SK-N-SH (cell line): ENCODE measurements around the gene KRT40. TPM values are rescaled to one million over a fixed set of nuclear protein-coding genes. Genes with fewer than 3 reads are reported as not detected.

Experiments
- polyA plus RNA-seq, 3 experiments: library from polyadenylated mRNA; depleted of rRNA; stranded (reverse); fragments of >200 nt; gene quantifications; 2 replicates each; pipeline ENCODE4 v1.2.3, GENCODE V29; 2012
- small RNA-seq, 7 experiments: library from RNA; depleted of rRNA; stranded (forward); fragments of <200 nt; gene quantifications; one replicate each; pipeline ENCODE3, GENCODE V24; 2012

KRT40 gene
- polyA plus RNA-seq, 1 of the 3 experiments (the other 2 are of a cell fraction): not detected

Small RNAs within 50 kb of the gene (small RNA-seq; reads per million reads assigned to genes)
- gene KRTAP3-4P: 0 reads per million in 7 experiments

Other genes with a start within 250 kb of the KRT40 start
- gene KRT25, start 229.0 kb downstream of the KRT40 start, polyA plus RNA-seq (2012; rRNA removed): not detected in 2 replicates
- not detected in 2 replicates for gene KRT26, start 212.1 kb downstream of the KRT40 start, polyA plus RNA-seq (2012; rRNA removed)
- not detected in 2 replicates for gene KRT27, start 201.8 kb downstream of the KRT40 start, polyA plus RNA-seq (2012; rRNA removed)
- not detected in 2 replicates for gene KRT28, start 184.4 kb downstream of the KRT40 start, polyA plus RNA-seq (2012; rRNA removed)
- 17.1 and 31.6 TPM in 2 replicates for gene KRT10, start 161.7 kb downstream of the KRT40 start, polyA plus RNA-seq (2012; rRNA removed)
- gene KRT12, start 117.1 kb downstream of the KRT40 start, polyA plus RNA-seq (2012; rRNA removed): not detected in 2 replicates
- gene KRT20, start 99.1 kb downstream of the KRT40 start, polyA plus RNA-seq (2012; rRNA removed): not detected in 2 replicates
- not detected in 2 replicates for gene KRT23, start 46.7 kb downstream of the KRT40 start, polyA plus RNA-seq (2012; rRNA removed)
- gene KRT39, start 17.4 kb downstream of the KRT40 start, polyA plus RNA-seq (2012; rRNA removed): not detected in 2 replicates
- not detected in 2 replicates for gene KRTAP3-3, start 9.8 kb upstream of the KRT40 start, polyA plus RNA-seq (2012; rRNA removed)
- not detected in 2 replicates for gene KRTAP3-2, start 15.6 kb upstream of the KRT40 start, polyA plus RNA-seq (2012; rRNA removed)
- not detected in 2 replicates for gene KRTAP3-1, start 24.8 kb upstream of the KRT40 start, polyA plus RNA-seq (2012; rRNA removed)
- gene KRTAP1-5, start 42.9 kb upstream of the KRT40 start, polyA plus RNA-seq (2012; rRNA removed): not detected in 2 replicates
- gene KRTAP1-4, start 45.9 kb upstream of the KRT40 start, polyA plus RNA-seq (2012; rRNA removed): not detected in 2 replicates
- not detected in 2 replicates for gene KRTAP1-3, start 50.5 kb upstream of the KRT40 start, polyA plus RNA-seq (2012; rRNA removed)
- not detected in 2 replicates for gene KRTAP1-1, start 57.1 kb upstream of the KRT40 start, polyA plus RNA-seq (2012; rRNA removed)
- gene KRTAP2-1, start 63.0 kb upstream of the KRT40 start, polyA plus RNA-seq (2012; rRNA removed): not detected in 2 replicates
- gene KRTAP2-2, start 70.9 kb upstream of the KRT40 start, polyA plus RNA-seq (2012; rRNA removed): not detected in 2 replicates
- gene KRTAP2-3, start 75.8 kb upstream of the KRT40 start, polyA plus RNA-seq (2012; rRNA removed): 0.36 and 0.39 TPM in 2 replicates
- gene KRTAP2-4, start 81.6 kb upstream of the KRT40 start, polyA plus RNA-seq (2012; rRNA removed): not detected in 2 replicates
- not detected in 2 replicates for gene KRTAP4-7, start 99.8 kb upstream of the KRT40 start, polyA plus RNA-seq (2012; rRNA removed)
- gene KRTAP4-8, start 113.8 kb upstream of the KRT40 start, polyA plus RNA-seq (2012; rRNA removed): not detected in 2 replicates
- not detected in 2 replicates for gene KRTAP4-16, start 117.9 kb upstream of the KRT40 start, polyA plus RNA-seq (2012; rRNA removed)
- gene KRTAP4-9, start 121.1 kb upstream of the KRT40 start, polyA plus RNA-seq (2012; rRNA removed): not detected in 2 replicates
- not detected in 2 replicates for gene KRTAP4-11, start 134.0 kb upstream of the KRT40 start, polyA plus RNA-seq (2012; rRNA removed)
- not detected in 2 replicates for gene KRTAP4-12, start 139.9 kb upstream of the KRT40 start, polyA plus RNA-seq (2012; rRNA removed)
- gene KRTAP4-6, start 156.2 kb upstream of the KRT40 start, polyA plus RNA-seq (2012; rRNA removed): not detected in 2 replicates
- gene KRTAP4-5, start 165.5 kb upstream of the KRT40 start, polyA plus RNA-seq (2012; rRNA removed): not detected in 2 replicates
- gene KRTAP4-4, start 176.4 kb upstream of the KRT40 start, polyA plus RNA-seq (2012; rRNA removed): not detected in 2 replicates
- not detected in 2 replicates for gene KRTAP4-3, start 183.9 kb upstream of the KRT40 start, polyA plus RNA-seq (2012; rRNA removed)
- not detected in 2 replicates for gene KRTAP4-2, start 193.9 kb upstream of the KRT40 start, polyA plus RNA-seq (2012; rRNA removed)
- not detected in 2 replicates for gene KRTAP4-1, start 200.6 kb upstream of the KRT40 start, polyA plus RNA-seq (2012; rRNA removed)
- not detected in 2 replicates for gene KRTAP9-1, start 205.6 kb upstream of the KRT40 start, polyA plus RNA-seq (2012; rRNA removed)
- gene KRTAP9-2, start 242.3 kb upstream of the KRT40 start, polyA plus RNA-seq (2012; rRNA removed): not detected in 2 replicates
- not detected in 2 replicates for gene KRTAP9-3, start 248.1 kb upstream of the KRT40 start, polyA plus RNA-seq (2012; rRNA removed)